8988T (cell line): Measurements from ENCODE around the gene SLCO2A1.

Source experiments
- DNase-seq: peaks from one replicate; pipeline ENCODE4 v3.0.0; 2011

Gene SLCO2A1

GRCh38 chr3:133945381-133946095 is 84.2 kb downstream of the SLCO2A1 start:
- DNase-seq, result no peak

- DNase-seq, result no peak
Observed at GRCh38 chr3:133944641-133945380, 84.9 kb downstream of the SLCO2A1 start.

- DNase-seq, result no peak
Observed at GRCh38 chr3:133944181-133944580, 85.5 kb downstream of the SLCO2A1 start.

- DNase-seq, result no peak
Observed at GRCh38 chr3:133943639-133944141, 86.0 kb downstream of the SLCO2A1 start.

- no peak for DNase-seq
Observed at GRCh38 chr3:133943031-133943535, 86.6 kb downstream of the SLCO2A1 start.

GRCh38 chr3:133941415-133941821 is 88.3 kb downstream of the SLCO2A1 start:
- DNase-seq, result no peak

GRCh38 chr3:133940536-133940935 is 89.2 kb downstream of the SLCO2A1 start:
- DNase-seq, result no peak

GRCh38 chr3:133939463-133939835 is 90.3 kb downstream of the SLCO2A1 start:
- no peak for DNase-seq

GRCh38 chr3:133938770-133939462 is 90.8 kb downstream of the SLCO2A1 start:
- DNase-seq, result no peak

- DNase-seq, result no peak
Observed at GRCh38 chr3:133937756-133938601, 91.7 kb downstream of the SLCO2A1 start.

GRCh38 chr3:133937061-133937686 is 92.6 kb downstream of the SLCO2A1 start:
- DNase-seq, result no peak

- DNase-seq, result no peak
Observed at GRCh38 chr3:133935843-133936769, 93.6 kb downstream of the SLCO2A1 start.

GRCh38 chr3:133934996-133935842 is 94.5 kb downstream of the SLCO2A1 start:
- DNase-seq, result no peak

GRCh38 chr3:133934073-133934970 is 95.4 kb downstream of the SLCO2A1 start:
- no peak for DNase-seq

- DNase-seq, result no peak
Observed at GRCh38 chr3:133933097-133934024, 96.4 kb downstream of the SLCO2A1 start.

GRCh38 chr3:133932009-133932408 is 97.7 kb downstream of the SLCO2A1 start:
- no peak for DNase-seq

GRCh38 chr3:133931084-133931483 is 98.6 kb downstream of the SLCO2A1 start:
- no peak for DNase-seq
